ENCODE data around the gene RIPK3. TPM values are rescaled to one million over a fixed set of nuclear protein-coding genes. Genes with fewer than 3 reads are reported as not detected.

Gene RIPK3
- total and polyA plus RNA-seq, 2 of the 8 experiments (the other 6 are each of a cell fraction or from before 2014, with no cell fraction given) = 0.24 to 0.39 TPM

GRCh38 chr14:24313913-24314312, 25.9 kb downstream of the RIPK3 start:
- Histone ChIP-seq H3K27ac (ENCODE audit: low read depth, low read length) (no peak overlapping the region), H3K4me3 (ENCODE audit: extremely low read depth in 1 of 4, insufficient read depth in 2 of 4, low read depth in 3 of 4, low read length in 4 of 4) (no peak overlapping the region), H3K23ac (ENCODE audit: insufficient read length) (no peak overlapping the region), H3K9ac (replicated peaks in 1 of 4; ENCODE audit: extremely low read depth in 1 of 4, low read depth in 3 of 4, low read length in 3 of 4) (no peak overlapping the region), H3K79me2 (ENCODE audit: control insufficient read depth in 1 of 2, insufficient read depth in 2 of 2, low read length in 2 of 2) (no peaks in the 10 kb centered on the region), H3K4ac (replicated peaks; ENCODE audit: insufficient read length, low read depth, low read length) (no peak overlapping the region), H2BK15ac (ENCODE audit: low read length) (no peak overlapping the region), H2BK12ac (ENCODE audit: low read depth, low read length) (no peak overlapping the region), H3K4me1 (replicated peaks in 1 of 4; ENCODE audit: control insufficient read depth in 3 of 4, insufficient read depth in 4 of 4, low read length in 3 of 4) (no peaks in the 10 kb centered on the region; a peak in 2 of 7 replicates), H3K36me3 (ENCODE audit: control insufficient read depth in 2 of 4, insufficient read depth in 4 of 4, low read length in 3 of 4) (peaks cover 0 to 10% (median 0%) of the 10 kb centered on the region in 4 experiments; a peak in 3 of 8 replicates), H3K18ac (ENCODE audit: extremely low read depth, low read length) (no peak overlapping the region), H4K91ac (replicated peaks; ENCODE audit: insufficient read length, low read length) (no peak overlapping the region), H3K56ac (replicated peaks; ENCODE audit: insufficient read length, low read depth, low read length) (no peak overlapping the region), H4K20me1 (replicated peaks in 1 of 2; ENCODE audit: control insufficient read depth in 1 of 2, insufficient read depth in 2 of 2, low read length in 2 of 2) (peaks cover 2 to 3% of the 10 kb centered on the region in 2 experiments), H2AFZ (ENCODE audit: low read length) (no peak overlapping the region), H2BK20ac (ENCODE audit: low read length) (no peak overlapping the region), H2BK5ac (ENCODE audit: low read depth, low read length) (no peak overlapping the region), H3K4me2 (ENCODE audit: insufficient read depth in 1 of 2, low read depth in 2 of 2, low read length in 2 of 2) (no peak overlapping the region), H3K23me2 (ENCODE audit: low read depth, low read length) (no peaks in the 10 kb centered on the region), H2BK120ac (replicated peaks; ENCODE audit: low read depth, low read length) (no peak overlapping the region), H3K9me3 (ENCODE audit: insufficient read depth in 2 of 2, low read depth in 1 of 2, low read length in 1 of 2) (no peaks in the 10 kb centered on the region; a peak in 1 of 4 replicates), H3K14ac (ENCODE audit: insufficient read length) (no peak overlapping the region), H2AK5ac (ENCODE audit: low read depth, low read length) (no peak overlapping the region), H4K5ac (ENCODE audit: insufficient read length, low read depth, low read length) (no peak overlapping the region), H3K27me3 (replicated peaks in 1 of 4; ENCODE audit: control insufficient read depth in 3 of 4, extremely low read depth in 1 of 4, insufficient read depth in 3 of 4, low read length in 3 of 4) (peaks cover 0 to 27% (median 23%) of the 10 kb centered on the region in 4 experiments; a peak in 6 of 7 replicates), H4K8ac (ENCODE audit: extremely low read depth, insufficient read depth, low read length) (no peak overlapping the region), H3K79me1 (ENCODE audit: low read depth, low read length) (no peaks in the 10 kb centered on the region)
- POLR2A ChIA-PET (ENCODE audit: partially characterized antibody) = interaction anchor here (0.8 to 5.1 kb wide), 7 partner anchors 10 to 76 kb away, joined by 3 to 35 read pairs (median 4); partner anchors contain the start of genes DHRS1, NOP9, RABGGTA and TINF2
- DNase-seq (ENCODE audit: low read depth in 1 of 2, low spot score in 2 of 2) = no peak
- CTCF ChIA-PET (ENCODE audit: partially characterized antibody) = interaction anchor here (1.0 to 15.8 kb wide), 5 partner anchors 9 to 118 kb away, joined by 3 to 173 read pairs (median 4); partner anchors contain the start of genes ADCY4 and TINF2
- 97% methylated on average over 2 of the region's 2 CpGs; no CpG with 5 or more reads in 1 of the 2 experiments for WGBS, 2 experiments (ENCODE audit: extremely low coverage in 1 of 2, insufficient coverage in 1 of 2, insufficient read length in 1 of 2, insufficient replicate concordance in 2 of 2, low coverage in 1 of 2, low lambda C conversion rate in 2 of 2, missing lambda C conversion rate in 1 of 2)
- FAIRE-seq = no peak
- no peak for TF ChIP-seq BCL11A (IDR thresholded peaks at IDR 0.05; ENCODE audit: low read depth in 2 of 2, low read length in 2 of 2)
